ENCODE data around the gene LYL1. TPM values are rescaled to one million over a fixed set of nuclear protein-coding genes. Genes with fewer than 3 reads are reported as not detected.
A peak's percentile ranks its signal among the peaks of the same experiment; 100 is the strongest.

Gene LYL1
- total and polyA plus RNA-seq, 2 of the 13 experiments (the other 11 are each of a cell fraction or from before 2014, with no cell fraction given), result 0.75 to 0.92 TPM

DNA sequence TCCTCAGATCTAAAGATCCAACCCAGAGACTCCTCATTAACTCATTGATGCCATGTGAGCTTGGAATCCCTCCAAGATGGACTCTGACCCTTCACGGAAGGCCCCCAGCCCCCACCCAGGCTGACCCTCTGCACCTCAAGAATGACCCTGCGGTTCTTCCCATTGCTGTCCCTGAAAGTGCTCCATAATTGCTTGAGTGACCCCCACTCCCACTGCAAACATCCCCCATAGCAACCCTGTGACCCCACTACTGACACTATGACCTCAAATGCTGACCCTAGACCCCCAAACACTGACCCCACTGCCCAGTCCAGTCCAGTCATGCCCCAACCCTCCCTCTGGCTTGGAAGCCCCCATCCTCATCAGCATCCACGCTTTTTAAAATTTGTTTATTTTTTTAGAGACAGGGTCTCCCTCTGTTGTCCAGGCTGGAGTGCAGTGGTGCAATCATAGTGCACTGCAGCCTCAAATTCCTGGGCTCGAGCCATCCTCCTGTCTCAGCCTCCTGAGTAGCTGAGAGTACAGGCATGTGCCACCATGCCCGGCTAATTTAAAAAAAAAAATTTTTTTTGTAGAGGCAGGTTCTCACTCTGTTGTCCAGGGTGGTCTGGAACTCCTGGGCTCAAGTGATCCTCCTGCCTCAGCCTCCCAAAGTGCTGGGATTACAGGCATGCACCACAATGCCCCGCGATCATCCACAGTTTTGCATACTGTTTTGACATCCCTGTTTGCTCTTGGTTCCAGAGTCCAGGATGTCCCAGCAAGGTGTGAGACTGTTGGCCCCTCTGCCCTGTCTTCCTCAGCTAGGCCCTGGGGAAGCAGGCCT lies 855 bp downstream of the LYL1 start (continued):
- TF ChIP-seq, protein P1, sequence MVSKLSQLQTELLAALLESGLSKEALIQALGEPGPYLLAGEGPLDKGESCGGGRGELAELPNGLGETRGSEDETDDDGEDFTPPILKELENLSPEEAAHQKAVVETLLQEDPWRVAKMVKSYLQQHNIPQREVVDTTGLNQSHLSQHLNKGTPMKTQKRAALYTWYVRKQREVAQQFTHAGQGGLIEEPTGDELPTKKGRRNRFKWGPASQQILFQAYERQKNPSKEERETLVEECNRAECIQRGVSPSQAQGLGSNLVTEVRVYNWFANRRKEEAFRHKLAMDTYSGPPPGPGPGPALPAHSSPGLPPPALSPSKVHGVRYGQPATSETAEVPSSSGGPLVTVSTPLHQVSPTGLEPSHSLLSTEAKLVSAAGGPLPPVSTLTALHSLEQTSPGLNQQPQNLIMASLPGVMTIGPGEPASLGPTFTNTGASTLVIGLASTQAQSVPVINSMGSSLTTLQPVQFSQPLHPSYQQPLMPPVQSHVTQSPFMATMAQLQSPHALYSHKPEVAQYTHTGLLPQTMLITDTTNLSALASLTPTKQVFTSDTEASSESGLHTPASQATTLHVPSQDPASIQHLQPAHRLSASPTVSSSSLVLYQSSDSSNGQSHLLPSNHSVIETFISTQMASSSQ (IDR thresholded peaks at IDR 0.05; ENCODE audit: low read depth), result no peak
- TF ChIP-seq, protein P1 (CRISPR knock-in tag; IDR thresholded peaks at IDR 0.05; ENCODE audit: borderline replicate concordance), result no peak

DNA sequence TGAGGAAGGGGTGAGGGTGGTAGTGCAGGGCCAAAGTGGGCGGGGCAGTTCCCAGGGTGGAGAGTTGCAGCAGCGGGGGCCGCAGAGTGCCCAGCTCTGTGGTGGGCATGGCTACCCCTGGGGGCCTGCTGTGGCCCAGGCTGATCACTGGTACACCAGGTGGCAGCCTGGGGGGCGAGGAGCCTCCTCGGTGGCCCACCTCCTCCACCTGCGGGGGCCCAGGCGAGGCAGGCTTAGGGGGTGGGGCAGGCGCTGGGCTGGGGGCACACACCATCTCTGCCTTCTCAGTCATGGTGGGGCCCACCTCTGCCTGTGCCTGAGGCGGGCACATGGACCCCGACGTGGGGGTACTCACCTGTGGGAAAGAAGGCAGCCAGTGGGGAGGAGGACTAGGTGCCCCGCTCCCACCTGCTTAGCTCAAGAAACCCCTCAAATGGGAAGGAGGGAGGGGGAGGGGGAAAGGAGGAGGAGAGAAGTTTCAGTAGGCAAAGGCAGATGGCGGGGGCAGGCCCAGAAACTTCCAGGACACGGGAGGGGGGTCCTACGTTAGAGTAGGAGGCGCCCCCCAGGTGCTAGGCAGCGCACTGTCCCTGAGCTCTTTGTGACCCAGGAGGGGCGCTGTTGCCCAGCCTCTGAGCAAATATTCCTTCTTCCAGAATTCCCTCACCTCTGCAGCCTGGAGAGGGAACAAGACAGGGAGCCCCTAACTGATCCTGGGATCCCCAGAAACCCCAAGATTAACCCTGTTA lies 1.6 kb downstream of the LYL1 start:
- ChIA-PET CTCF (ENCODE audit: low intra/inter-chr PET ratio, low total read pairs) (no interaction called here), POLR2A (interaction anchor here (1.6 kb wide), 1 partner anchor 62 kb away, joined by 4 read pairs; no protein-coding TSS in a partner anchor)
- H3K9me3 ChIP-seq (ENCODE audit: low read length), result no peaks in the 10 kb centered on the region
- WGBS (ENCODE audit: low lambda C conversion rate), result 88% methylated on average over 14 of the region's 18 CpGs
- ATAC-seq (no peak), FAIRE-seq (no peak), DNase-seq (ENCODE audit: low spot score) (no peak)
- H3K27me3 ChIP-seq (ENCODE audit: control insufficient read depth in 1 of 2, insufficient read depth in 2 of 2, low read length in 2 of 2), result no peaks in the 10 kb centered on the region
- no peaks in the 10 kb centered on the region for H3K79me2 ChIP-seq (ENCODE audit: insufficient read depth, low read length)
- no peak overlapping the region for H3K4me3 ChIP-seq (replicated peaks in 1 of 3; ENCODE audit: insufficient read depth in 1 of 3, low read depth in 2 of 3, low read length in 3 of 3)
- no peak overlapping the region for H3K4me2 ChIP-seq (ENCODE audit: low read depth, low read length)
- peaks cover 31% of the 10 kb centered on the region for H3K4me1 ChIP-seq (ENCODE audit: insufficient read depth, low read length)
- in situ Hi-C loops (cut with HindIII; ENCODE audit: extremely low pct_ligation_motif_present, low pct_unique_long_range_greater_than_20kb), result no loop called here
- BruUV-seq (replicated peaks), result TSS peak; percentile 57
- H3K27ac ChIP-seq (ENCODE audit: extremely low read length, insufficient read depth, low read length), result no peak overlapping the region
- H3K36me3 ChIP-seq (replicated peaks in 1 of 2; ENCODE audit: control insufficient read depth in 1 of 2, insufficient read depth in 2 of 2, low read length in 2 of 2), result 0 out of 5 replicates have a peak, but pooled peaks cover 0 to 3% of the 10 kb centered on the region in 2 experiments
- intact Hi-C loops (cut with micrococcal nuclease; ENCODE audit: unreplicated experiment), result no loop called here
- no peaks in the 10 kb centered on the region; the same call in 1 of the 2 replicates for H4K20me1 ChIP-seq (ENCODE audit: insufficient read depth, low read length)
- no peak overlapping the region for H2AFZ ChIP-seq (ENCODE audit: low read length)
- H3K9ac ChIP-seq (ENCODE audit: insufficient read depth, low read depth, low read length), result no peak overlapping the region
- TF ChIP-seq PCBP1 (IDR thresholded peaks at IDR 0.05; ENCODE audit: borderline replicate concordance, low read depth, low read length) (no peak), RXRB (CRISPR knock-in tag; IDR thresholded peaks at IDR 0.05; ENCODE audit: borderline replicate concordance) (no peak), ZSCAN30 (CRISPR knock-in tag; IDR thresholded peaks at IDR 0.05) (no peak), ZNF12 (CRISPR knock-in tag; IDR thresholded peaks at IDR 0.05) (no peak)
- TF ChIP-seq, protein P2, sequence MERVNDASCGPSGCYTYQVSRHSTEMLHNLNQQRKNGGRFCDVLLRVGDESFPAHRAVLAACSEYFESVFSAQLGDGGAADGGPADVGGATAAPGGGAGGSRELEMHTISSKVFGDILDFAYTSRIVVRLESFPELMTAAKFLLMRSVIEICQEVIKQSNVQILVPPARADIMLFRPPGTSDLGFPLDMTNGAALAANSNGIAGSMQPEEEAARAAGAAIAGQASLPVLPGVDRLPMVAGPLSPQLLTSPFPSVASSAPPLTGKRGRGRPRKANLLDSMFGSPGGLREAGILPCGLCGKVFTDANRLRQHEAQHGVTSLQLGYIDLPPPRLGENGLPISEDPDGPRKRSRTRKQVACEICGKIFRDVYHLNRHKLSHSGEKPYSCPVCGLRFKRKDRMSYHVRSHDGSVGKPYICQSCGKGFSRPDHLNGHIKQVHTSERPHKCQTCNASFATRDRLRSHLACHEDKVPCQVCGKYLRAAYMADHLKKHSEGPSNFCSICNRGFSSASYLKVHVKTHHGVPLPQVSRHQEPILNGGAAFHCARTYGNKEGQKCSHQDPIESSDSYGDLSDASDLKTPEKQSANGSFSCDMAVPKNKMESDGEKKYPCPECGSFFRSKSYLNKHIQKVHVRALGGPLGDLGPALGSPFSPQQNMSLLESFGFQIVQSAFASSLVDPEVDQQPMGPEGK (CRISPR knock-in tag; IDR thresholded peaks at IDR 0.05), result peak; percentile 66
- TF ChIP-seq, protein P3, sequence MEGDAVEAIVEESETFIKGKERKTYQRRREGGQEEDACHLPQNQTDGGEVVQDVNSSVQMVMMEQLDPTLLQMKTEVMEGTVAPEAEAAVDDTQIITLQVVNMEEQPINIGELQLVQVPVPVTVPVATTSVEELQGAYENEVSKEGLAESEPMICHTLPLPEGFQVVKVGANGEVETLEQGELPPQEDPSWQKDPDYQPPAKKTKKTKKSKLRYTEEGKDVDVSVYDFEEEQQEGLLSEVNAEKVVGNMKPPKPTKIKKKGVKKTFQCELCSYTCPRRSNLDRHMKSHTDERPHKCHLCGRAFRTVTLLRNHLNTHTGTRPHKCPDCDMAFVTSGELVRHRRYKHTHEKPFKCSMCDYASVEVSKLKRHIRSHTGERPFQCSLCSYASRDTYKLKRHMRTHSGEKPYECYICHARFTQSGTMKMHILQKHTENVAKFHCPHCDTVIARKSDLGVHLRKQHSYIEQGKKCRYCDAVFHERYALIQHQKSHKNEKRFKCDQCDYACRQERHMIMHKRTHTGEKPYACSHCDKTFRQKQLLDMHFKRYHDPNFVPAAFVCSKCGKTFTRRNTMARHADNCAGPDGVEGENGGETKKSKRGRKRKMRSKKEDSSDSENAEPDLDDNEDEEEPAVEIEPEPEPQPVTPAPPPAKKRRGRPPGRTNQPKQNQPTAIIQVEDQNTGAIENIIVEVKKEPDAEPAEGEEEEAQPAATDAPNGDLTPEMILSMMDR (CRISPR knock-in tag; IDR thresholded peaks at IDR 0.05), result peak; percentile 42
- TF ChIP-seq, protein P4, sequence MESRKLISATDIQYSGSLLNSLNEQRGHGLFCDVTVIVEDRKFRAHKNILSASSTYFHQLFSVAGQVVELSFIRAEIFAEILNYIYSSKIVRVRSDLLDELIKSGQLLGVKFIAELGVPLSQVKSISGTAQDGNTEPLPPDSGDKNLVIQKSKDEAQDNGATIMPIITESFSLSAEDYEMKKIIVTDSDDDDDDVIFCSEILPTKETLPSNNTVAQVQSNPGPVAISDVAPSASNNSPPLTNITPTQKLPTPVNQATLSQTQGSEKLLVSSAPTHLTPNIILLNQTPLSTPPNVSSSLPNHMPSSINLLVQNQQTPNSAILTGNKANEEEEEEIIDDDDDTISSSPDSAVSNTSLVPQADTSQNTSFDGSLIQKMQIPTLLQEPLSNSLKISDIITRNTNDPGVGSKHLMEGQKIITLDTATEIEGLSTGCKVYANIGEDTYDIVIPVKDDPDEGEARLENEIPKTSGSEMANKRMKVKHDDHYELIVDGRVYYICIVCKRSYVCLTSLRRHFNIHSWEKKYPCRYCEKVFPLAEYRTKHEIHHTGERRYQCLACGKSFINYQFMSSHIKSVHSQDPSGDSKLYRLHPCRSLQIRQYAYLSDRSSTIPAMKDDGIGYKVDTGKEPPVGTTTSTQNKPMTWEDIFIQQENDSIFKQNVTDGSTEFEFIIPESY (CRISPR knock-in tag; IDR thresholded peaks at IDR 0.05), result peak; percentile 88
